HepG2 (cell line): Measurements from ENCODE around the gene LSM14B. TPM values are rescaled to one million over a fixed set of nuclear protein-coding genes. Genes with fewer than 3 reads are reported as not detected.
A peak's percentile ranks its signal among the peaks of the same experiment; 100 is the strongest.

Experiments
- CEBPB ChIP-seq: IDR thresholded peaks from 2 replicates; pipeline ENCODE4 v1.6.1; 2011; ENCODE audit warnings: low read depth, low read length, improper control_type of control experiment, borderline replicate concordance
- CREB1 ChIP-seq, 2 experiments: fragments of 450-650 bp in 1 of 2; IDR thresholded peaks; 2 replicates each; pipeline ENCODE4 v1.6.1; 2016 to 2017; ENCODE audit warnings: control low read depth in 1 of 2, mild to moderate bottlenecking in 1 of 2, missing compliant biosample characterization in 1 of 2, missing genetic modification characterization in 1 of 2
- EED ChIP-seq: sonication (generic); formaldehyde crosslinking; IDR thresholded peaks from 2 replicates; pipeline ENCODE4 v1.5.0; 2020; ENCODE audit warnings: mild to moderate bottlenecking, missing genetic modification reagents
- ESRRA ChIP-seq: sonication (generic); formaldehyde crosslinking; IDR thresholded peaks from 2 replicates; pipeline ENCODE4 v1.5.1; 2020; ENCODE audit warnings: mild to moderate bottlenecking, low read depth, missing genetic modification reagents
- KDM3A ChIP-seq: IDR thresholded peaks from 2 replicates; pipeline ENCODE4 v1.6.1; 2018; ENCODE audit warnings: low read depth, missing compliant biosample characterization
- MAFF ChIP-seq: IDR thresholded peaks from 2 replicates; pipeline ENCODE4 v1.6.1; 2011; ENCODE audit warnings: low read depth, low read length, improper control_type of control experiment
- NCOA1 ChIP-seq: sonication (generic); formaldehyde crosslinking; IDR thresholded peaks from 2 replicates; pipeline ENCODE4 v1.9.0; 2021; ENCODE audit warnings: missing genetic modification reagents
- NFE2L1 ChIP-seq: sonication (generic); formaldehyde crosslinking; IDR thresholded peaks from 2 replicates; pipeline ENCODE4 v1.4.0; 2020; ENCODE audit warnings: missing genetic modification reagents, mild to moderate bottlenecking, borderline replicate concordance
- SRSF4 ChIP-seq: fragments of 200-400 bp; formaldehyde crosslinking; IDR thresholded peaks from one replicate; pipeline ENCODE4 v1.6.1; 2018; ENCODE audit warnings: mild to moderate bottlenecking, low read depth, low read length, moderate library complexity; ENCODE audit not compliant: poor library complexity, severe bottlenecking
- TCF7 ChIP-seq: sonication (generic); IDR thresholded peaks from 2 replicates; pipeline ENCODE4 v1.6.1; 2016; ENCODE audit warnings: antibody characterized with exemption, low read depth
- TEAD3 ChIP-seq: optimal IDR thresholded peaks from 2 replicates; pipeline ENCODE3; 2016; ENCODE audit warnings: borderline replicate concordance
- TP53 ChIP-seq: sonication (generic); formaldehyde crosslinking; conservative IDR thresholded peaks from 2 replicates; pipeline ENCODE4 v1.4.0; 2020; ENCODE audit warnings: missing genetic modification reagents
- ZFYVE20 ChIP-seq: sonication (generic); formaldehyde crosslinking; IDR thresholded peaks from 2 replicates; pipeline ENCODE4 v1.8.0; 2023; ENCODE audit warnings: low read depth, mild to moderate bottlenecking, moderate library complexity, missing genetic modification reagents, borderline replicate concordance
- ZNF160 ChIP-seq: sonication (generic); formaldehyde crosslinking; IDR thresholded peaks from 2 replicates; pipeline ENCODE4 v1.8.0; 2022; ENCODE audit warnings: mild to moderate bottlenecking, inconsistent platforms, missing genetic modification reagents
- ZNF879 ChIP-seq: sonication (generic); formaldehyde crosslinking; IDR thresholded peaks from 2 replicates; pipeline ENCODE4 v1.8.1; 2023; ENCODE audit warnings: missing genetic modification reagents
- polyA plus RNA-seq, 8 experiments: library from polyadenylated mRNA; depleted of rRNA in 3 of 8; stranded (reverse) in 7 of 8; unstranded in 1 of 8; fragments of >200 nt; fragmentation: Illumina TruSeq in 4 of 8; extraction: Trizol in 4 of 8; gene quantifications; 2 replicates each; pipeline versions ENCODE4 v1.2.1 to v1.2.3, GENCODE V29; 2011 to 2016; ENCODE audit warnings: low read depth in 4 of 8, missing spikeins in 1 of 8, mixed read lengths in 1 of 8; ENCODE audit not compliant: insufficient read depth in 1 of 8
- total RNA-seq, 5 experiments: library from RNA; depleted of rRNA; stranded (reverse); fragments of >200 nt; fragmentation: Illumina TruSeq; extraction: Trizol; gene quantifications; 2 replicates each; pipeline ENCODE4 v1.2.3, GENCODE V29; 2016; ENCODE audit warnings: low read depth in 1 of 5
- TF ChIP-seq, protein P1 (sequence below): IDR thresholded peaks from 2 replicates; pipeline ENCODE4 v1.4.0; 2020; ENCODE audit warnings: mild to moderate bottlenecking, missing genetic modification reagents
- TF ChIP-seq, protein P2 (sequence below): sonication (generic); formaldehyde crosslinking; IDR thresholded peaks from 2 replicates; pipeline ENCODE4 v1.8.1; 2023; ENCODE audit warnings: mild to moderate bottlenecking, missing genetic modification reagents, borderline replicate concordance
- TF ChIP-seq, protein P3 (sequence below): sonication (generic); formaldehyde crosslinking; IDR thresholded peaks from 2 replicates; pipeline ENCODE4 v1.8.0; 2022; ENCODE audit warnings: missing genetic modification reagents, mild to moderate bottlenecking, inconsistent platforms, borderline replicate concordance
- TF ChIP-seq, protein P4 (sequence below): sonication (generic); formaldehyde crosslinking; IDR thresholded peaks from 2 replicates; pipeline ENCODE4 v1.4.0; 2020; ENCODE audit warnings: mild to moderate bottlenecking, missing genetic modification reagents

Gene LSM14B
- total and polyA plus RNA-seq, 2 of the 13 experiments (the other 11 are each of a cell fraction or from before 2014, with no cell fraction given) = 43.3 to 79.2 TPM

DNA sequence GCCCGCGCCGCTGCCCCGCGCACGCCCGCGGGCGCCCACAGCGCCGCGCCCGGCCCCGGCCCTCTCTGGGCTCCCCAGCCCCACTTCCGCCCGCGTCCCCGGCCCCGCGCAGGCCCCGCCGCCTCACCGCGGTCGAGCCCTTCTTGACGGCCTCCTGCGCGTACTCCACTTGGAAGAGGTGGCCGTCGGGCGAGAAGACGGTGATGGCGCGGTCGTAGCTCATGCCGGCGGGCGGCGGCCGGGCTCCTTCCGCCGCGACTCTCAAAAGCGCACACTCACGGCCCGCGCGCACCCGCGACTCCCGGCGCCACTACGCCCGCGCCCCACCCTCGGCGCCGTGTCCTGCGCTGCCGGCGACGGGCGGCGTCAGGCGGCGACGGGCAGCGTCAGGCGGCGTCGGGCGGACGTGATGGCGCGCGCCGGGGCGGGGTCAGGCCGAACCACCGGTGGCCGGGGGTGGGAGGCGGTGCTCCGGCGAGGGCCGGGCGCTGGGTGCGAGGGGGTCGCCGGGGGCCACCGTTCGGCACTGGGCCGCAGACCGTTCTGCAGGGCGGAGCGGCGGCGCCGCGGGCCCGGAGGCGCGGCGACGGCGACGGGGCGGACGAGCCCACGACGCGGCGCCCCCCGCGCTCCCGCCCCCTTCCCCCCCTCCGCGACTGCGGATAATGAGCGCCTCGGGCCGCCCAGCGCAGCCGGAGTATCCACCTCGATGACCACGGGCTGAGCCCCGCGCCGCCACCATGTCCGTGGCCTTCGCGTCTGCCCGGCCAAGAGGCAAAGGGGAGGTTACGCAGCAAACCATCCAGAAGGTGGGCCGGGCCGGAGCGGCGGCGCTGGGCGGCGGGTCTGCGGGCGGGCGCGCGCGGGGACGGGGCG lies 21.0 kb downstream of the LSM14B start, which contains the start of the genes PSMA7 and SS18L1 (continued):
- TF ChIP-seq, protein P1, sequence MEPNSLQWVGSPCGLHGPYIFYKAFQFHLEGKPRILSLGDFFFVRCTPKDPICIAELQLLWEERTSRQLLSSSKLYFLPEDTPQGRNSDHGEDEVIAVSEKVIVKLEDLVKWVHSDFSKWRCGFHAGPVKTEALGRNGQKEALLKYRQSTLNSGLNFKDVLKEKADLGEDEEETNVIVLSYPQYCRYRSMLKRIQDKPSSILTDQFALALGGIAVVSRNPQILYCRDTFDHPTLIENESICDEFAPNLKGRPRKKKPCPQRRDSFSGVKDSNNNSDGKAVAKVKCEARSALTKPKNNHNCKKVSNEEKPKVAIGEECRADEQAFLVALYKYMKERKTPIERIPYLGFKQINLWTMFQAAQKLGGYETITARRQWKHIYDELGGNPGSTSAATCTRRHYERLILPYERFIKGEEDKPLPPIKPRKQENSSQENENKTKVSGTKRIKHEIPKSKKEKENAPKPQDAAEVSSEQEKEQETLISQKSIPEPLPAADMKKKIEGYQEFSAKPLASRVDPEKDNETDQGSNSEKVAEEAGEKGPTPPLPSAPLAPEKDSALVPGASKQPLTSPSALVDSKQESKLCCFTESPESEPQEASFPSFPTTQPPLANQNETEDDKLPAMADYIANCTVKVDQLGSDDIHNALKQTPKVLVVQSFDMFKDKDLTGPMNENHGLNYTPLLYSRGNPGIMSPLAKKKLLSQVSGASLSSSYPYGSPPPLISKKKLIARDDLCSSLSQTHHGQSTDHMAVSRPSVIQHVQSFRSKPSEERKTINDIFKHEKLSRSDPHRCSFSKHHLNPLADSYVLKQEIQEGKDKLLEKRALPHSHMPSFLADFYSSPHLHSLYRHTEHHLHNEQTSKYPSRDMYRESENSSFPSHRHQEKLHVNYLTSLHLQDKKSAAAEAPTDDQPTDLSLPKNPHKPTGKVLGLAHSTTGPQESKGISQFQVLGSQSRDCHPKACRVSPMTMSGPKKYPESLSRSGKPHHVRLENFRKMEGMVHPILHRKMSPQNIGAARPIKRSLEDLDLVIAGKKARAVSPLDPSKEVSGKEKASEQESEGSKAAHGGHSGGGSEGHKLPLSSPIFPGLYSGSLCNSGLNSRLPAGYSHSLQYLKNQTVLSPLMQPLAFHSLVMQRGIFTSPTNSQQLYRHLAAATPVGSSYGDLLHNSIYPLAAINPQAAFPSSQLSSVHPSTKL = peak; percentile 65
- TF ChIP-seq, protein P2, sequence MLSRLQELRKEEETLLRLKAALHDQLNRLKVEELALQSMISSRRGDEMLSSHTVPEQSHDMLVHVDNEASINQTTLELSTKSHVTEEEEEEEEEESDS (CRISPR knock-in tag) = no peak
- TF ChIP-seq ESRRA (CRISPR knock-in tag) = no peak; the same call in 1 of the 2 replicates
- TF ChIP-seq, protein P3, sequence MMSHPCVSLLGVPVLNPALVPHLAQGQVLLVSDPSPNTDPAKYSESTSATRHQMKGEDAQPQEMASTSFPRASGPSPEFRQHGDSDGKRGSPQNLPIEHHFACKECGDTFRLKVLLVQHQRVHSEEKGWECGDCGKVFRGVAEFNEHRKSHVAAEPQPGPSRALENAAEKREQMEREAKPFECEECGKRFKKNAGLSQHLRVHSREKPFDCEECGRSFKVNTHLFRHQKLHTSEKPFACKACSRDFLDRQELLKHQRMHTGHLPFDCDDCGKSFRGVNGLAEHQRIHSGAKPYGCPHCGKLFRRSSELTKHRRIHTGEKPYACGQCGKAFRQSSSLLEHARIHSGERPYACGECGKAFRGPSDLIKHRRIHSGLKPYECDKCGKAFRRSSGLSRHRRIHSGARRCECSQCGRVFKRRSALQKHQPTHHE = no peak
- TF ChIP-seq KDM3A = 0 out of 2 replicates have a peak, but pooled peaks have one; percentile 26
- TF ChIP-seq CEBPB = no peak
- no peak for TF ChIP-seq SRSF4
- peak; percentile 94; the same call in 1 of the 2 replicates for TF ChIP-seq NFE2L1 (CRISPR knock-in tag)
- TF ChIP-seq TP53 (CRISPR knock-in tag) = no peak
- peak; percentile 42; the same call in 1 of the 2 replicates for TF ChIP-seq ZNF160
- no peak for TF ChIP-seq NCOA1
- TF ChIP-seq, protein P4, sequence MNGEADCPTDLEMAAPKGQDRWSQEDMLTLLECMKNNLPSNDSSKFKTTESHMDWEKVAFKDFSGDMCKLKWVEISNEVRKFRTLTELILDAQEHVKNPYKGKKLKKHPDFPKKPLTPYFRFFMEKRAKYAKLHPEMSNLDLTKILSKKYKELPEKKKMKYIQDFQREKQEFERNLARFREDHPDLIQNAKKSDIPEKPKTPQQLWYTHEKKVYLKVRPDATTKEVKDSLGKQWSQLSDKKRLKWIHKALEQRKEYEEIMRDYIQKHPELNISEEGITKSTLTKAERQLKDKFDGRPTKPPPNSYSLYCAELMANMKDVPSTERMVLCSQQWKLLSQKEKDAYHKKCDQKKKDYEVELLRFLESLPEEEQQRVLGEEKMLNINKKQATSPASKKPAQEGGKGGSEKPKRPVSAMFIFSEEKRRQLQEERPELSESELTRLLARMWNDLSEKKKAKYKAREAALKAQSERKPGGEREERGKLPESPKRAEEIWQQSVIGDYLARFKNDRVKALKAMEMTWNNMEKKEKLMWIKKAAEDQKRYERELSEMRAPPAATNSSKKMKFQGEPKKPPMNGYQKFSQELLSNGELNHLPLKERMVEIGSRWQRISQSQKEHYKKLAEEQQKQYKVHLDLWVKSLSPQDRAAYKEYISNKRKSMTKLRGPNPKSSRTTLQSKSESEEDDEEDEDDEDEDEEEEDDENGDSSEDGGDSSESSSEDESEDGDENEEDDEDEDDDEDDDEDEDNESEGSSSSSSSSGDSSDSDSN (CRISPR knock-in tag) = peak; percentile 85; the same call in 1 of the 2 replicates
- TF ChIP-seq ZFYVE20 = no peak
- TF ChIP-seq ZNF879 (CRISPR knock-in tag) = no peak
- TF ChIP-seq MAFF = no peak
- TF ChIP-seq CREB1 (IDR thresholded peaks at IDR 0.05) = peak; percentile 79; the same call in 1 of the 2 replicates
- no peak for TF ChIP-seq CREB1 (CRISPR knock-in tag; IDR thresholded peaks at IDR 0.05)
- peak; percentile 88; the same call in 1 of the 2 replicates for TF ChIP-seq EED (CRISPR knock-in tag)
- TF ChIP-seq TEAD3 (CRISPR knock-in tag) = peak; percentile 51
- no peak for TF ChIP-seq TCF7
